ENCODE measurements around the gene FAM222B.
"Not testable (repeated sequence)": the region's sequence is repeated elsewhere in the genome, so short reads cannot be mapped to it uniquely, and the experiment has no call there.

Gene FAM222B

DNA sequence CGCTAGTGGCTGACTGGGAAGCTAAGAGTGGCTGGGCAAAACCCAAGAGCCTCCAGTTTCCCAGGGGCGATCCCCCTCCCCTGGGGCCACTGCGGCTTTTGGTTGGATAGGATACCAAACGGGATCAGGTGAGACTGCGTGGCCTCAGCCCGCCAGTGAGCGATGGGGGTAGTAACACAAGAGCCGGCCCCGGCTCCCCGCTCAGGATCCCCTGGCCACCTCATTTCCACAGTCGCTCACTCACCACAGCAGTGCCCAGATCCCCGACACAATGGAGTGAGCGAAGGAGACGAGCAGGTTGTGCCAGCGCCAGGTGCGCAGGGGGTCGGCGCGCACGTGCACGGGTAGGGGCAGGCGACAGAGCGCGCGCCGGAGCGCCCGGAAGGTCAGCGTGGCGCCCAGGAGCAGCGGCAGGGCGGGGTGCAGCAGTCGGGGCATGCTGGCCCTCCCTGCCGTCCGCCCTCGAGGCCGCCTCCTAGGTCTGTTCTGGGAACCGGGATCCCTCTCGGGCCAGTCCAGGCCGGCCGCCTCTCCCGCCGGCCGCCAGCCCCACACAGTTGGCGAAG is 116.8 kb downstream of the FAM222B start:
- DNase-seq: peak; percentile 59

GRCh38 chr17:28725166-28725659 is 117.4 kb downstream of the FAM222B start:
- DNase-seq: peak; percentile 74

GRCh38 chr17:28724500-28725165 is 118.0 kb downstream of the FAM222B start:
- no peak for DNase-seq

DNA sequence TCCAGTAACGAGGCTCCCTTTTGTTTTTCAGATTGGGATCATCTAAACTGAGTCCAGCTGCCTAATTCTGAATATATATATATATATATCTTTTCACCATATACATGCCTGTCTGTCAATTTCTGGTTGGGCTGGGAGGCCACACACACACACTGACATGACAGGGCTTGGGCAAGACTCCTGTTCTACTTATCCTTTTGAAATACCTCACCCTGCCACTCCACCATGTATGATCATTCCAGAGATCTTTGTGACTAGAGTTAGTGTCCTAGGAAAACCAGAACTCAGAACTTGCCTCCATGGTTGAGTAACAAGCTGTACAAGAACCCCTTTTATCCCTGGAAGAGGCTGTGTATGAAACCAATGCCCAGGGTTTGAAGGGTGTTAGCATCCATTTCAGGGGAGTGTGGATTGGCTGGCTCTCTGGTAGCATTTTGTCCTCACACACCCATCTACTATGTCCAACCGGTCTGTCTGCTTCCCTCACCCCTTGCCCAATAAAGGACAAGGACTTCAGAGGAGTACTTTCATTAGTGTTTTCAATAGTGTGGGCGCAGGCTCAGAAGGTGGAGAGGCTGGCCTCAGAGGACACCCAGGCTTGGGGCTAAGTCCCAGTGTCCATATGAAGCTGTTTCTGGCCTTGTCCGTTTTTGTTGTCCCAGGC is 118.6 kb downstream of the FAM222B start:
- peak; percentile 9 for DNase-seq

GRCh38 chr17:28723159-28723835 is 119.3 kb downstream of the FAM222B start:
- no peak for DNase-seq

DNA sequence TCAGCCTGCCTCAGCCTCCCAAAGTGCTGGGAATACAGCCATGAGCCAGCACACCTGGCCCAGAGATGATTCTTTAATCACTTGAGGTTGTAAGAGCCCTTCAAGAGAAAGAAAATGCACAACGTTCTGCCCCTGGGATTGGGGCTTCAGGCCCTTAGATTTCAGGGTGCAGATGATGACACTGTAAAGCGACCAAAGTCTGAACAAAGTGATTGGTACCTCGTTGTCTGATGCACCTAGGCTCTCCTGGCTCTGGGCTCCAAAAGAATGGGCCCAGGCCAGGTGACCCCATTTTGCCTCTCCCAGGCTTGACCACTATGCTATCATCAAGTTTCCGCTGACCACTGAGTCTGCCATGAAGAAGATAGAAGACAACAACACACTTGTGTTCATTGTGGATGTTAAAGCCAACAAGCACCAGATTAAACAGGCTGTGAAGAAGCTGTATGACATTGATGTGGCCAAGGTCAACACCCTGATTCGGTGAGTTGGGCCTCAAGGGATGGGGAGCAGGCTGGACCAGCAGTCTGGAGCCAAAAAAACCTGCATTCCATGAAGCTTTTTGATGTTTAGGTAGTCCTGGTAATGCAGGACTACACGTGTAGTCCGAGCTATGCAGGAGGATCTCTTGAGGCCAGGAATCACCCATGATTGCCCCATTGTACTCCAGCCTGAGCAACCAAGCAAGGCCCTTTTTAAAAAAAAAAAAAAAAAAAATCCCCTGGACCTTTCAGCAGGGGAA is 120.0 kb downstream of the FAM222B start:
- DNase-seq: no peak

- not testable (repeated sequence) for DNase-seq
These were observed 121.6 kb downstream of the FAM222B start for GRCh38 chr17:28720997-28721329.

DNA sequence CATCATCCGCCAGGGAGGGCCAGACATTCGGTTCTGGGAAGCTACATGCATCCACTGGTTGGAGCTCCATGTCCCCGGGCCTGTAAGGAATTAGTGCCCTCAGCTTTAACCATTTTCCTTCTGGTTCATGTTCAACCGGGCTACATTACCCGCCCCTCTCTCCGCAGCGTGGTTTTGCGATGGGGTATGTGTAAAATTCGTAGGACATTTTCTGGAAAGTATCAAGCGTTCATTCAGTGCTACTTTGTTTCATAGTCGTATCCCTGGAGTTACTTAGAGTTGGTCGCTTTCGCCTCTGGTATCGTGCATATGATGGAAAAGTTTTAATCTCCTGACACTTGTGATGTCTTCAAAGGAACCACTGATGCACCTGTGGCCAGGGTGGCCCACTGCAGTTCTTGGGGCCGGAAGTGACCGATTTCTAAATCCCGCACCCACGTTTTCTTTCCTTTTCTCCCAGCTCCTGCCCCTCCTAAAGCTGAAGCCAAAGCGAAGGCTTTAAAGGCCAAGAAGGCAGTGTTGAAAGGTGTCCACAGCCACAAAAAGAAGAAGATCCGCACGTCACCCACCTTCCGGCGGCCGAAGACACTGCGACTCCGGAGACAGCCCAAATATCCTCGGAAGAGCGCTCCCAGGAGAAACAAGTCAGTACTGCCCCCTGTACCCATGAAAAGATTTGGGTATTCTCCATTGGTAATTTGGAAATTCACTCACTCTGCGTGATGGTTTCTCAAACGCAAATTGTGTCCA is 122.2 kb downstream of the FAM222B start:
- DNase-seq: peak; percentile 18

- no peak for DNase-seq
These were observed 123.6 kb downstream of the FAM222B start for GRCh38 chr17:28719021-28719433.

GRCh38 chr17:28718333-28719020 is 124.1 kb downstream of the FAM222B start:
- DNase-seq: no peak

GRCh38 chr17:28717578-28718332 is 124.8 kb downstream of the FAM222B start, which contains the start of gene RAB34:
Gene RAB34, minus strand, starts transcription at chr17:28717868. Its CDS starts 602 bp downstream, at chr17:28717266.
- DNase-seq: peak; percentile 56

DNA sequence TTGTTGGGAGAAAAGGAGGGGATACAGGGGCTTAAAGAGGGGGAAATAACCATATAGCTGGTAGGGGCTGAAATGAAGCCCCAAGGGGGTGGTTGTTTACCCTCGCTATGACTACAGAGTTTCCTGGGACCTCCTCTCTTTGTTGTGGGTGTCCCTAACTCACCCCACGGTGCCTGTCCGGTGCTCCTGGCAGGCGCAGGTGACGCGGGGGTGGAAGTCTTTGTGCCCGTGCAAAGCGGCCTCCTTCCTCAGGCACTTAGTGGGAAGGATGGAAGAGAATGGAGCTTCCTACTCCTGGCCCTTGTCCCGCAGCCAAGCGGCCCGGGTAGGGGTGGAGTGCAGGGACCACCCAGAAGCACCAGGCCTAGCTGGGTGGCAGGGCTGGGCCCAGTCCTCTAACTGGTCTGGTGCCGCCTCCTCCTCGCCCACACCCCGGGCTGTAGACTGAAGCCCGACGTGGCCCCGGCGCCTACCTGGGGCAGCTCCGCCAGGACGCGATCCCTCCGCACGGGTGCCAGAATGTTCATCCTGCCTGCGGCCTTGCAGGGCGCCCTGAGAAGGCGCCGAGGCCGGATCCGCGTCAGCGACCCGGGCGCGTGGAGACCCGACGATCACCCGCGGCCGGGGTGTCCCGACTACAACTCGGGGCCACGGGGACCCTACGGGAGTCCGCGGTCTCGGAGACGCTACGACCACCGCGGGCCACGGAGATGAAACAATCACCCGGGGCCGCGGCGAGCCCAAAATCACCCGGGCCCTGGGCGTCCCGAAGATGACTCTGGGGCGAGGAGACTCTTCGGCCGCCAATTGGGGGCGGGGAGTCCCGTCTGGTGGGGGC is 125.6 kb downstream of the FAM222B start:
- no peak for DNase-seq

DNA sequence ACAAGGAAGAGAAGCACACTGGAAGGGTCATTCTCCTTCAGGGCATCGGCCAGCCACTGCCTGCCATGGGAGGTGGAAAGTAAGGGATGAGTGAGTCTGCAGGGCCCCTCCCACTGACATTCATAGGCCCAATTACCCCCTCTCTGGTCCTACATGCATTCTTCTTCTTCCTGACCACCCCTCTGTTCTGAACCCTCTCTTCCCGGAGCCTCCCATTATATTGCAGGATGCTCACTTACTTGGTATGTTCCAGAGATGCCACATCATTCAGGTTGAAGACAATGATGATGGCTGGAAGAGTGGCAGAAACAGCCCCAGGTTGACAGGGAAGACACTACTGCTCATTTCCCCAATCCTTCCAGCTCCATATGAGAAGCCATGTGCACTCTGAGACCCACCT is 127.4 kb downstream of the FAM222B start:
- no peak for DNase-seq

DNA sequence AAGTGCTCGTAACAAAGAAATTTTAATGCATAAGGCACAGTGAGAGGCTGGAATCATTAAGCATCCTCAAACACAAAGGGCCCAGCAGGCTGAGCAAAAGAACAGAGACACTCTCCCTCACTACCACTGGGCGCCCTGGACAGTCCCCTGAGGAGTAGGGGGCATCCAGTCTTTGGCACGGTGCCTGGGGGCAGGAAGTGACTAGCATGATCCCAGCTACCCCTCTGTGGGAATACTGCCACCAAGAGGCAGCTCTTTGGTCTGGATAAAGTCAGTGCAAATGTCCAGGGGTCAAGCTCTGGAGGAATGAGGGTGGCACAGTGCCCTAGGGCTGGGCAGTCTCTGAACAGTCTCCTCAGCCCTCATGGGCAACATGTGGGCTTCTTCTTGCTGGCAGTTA is 128.3 kb downstream of the FAM222B start:
- no peak for DNase-seq

DNA sequence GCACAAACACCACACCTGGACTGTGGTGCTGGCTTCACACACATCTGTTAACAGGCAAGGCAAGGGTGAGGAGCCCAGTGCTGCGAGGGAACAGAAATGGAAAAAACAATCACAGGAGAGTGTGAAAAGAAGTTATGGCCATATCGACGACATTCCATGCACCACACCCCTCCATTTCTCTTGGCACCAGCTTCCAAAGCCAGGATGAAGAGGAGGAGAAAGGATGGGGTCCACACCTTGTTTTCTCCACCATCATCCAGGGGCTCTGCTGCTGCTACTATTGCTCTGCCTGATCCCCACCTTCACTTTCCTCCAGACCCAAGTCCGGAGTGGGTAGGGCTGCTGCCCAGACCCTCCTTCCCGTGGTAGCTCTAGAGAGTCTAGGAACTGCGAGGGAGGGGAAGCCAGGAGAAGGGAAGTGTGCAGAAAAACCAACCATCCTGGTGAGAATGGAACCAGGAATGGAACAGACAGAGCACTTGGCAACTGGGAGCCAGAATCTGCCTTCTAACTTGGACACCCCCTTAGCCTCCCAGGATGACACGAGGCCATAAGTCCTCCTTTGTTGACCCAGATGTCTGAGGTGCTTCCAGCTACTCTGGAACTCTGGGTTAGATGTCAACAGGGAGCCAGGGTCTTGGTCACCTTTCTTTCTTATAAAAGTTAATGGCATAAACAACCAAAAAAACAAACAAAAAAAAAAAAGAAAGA is 129.7 kb downstream of the FAM222B start:
- DNase-seq: no peak

DNA sequence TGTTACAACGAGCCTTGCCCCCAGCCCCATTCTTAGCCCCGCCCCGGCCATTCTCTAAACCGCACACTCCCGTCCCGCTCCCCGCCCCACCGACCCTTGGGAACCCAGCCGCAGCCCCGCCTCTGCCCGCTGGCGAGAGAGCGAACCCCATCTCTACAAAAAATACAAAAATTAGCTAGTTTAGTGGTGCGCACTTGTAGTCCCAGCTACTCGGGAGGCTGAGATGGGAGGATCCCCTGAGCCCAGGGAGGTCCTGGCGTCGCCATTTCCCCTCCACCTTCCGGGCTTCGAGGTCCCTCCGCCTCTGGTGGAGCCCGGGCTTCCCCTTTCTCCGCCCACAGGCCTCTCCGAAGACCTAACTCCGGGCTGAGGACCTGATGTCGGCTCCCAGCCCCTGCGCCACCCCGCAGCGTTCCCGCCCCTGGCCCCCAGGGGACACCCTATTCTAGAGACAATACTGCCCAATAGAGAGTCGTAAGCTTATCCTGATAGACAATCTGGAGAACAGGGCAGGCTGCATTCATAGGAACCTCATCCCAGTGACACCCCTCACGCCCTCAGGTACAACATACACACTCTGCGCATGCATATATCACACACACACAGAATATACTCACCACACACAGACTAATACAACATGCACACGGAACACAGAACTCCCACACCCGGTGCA is 130.4 kb downstream of the FAM222B start:
- DNase-seq: peak; percentile 81

- DNase-seq: no peak
These were observed 130.9 kb downstream of the FAM222B start, which contains the start of gene PROCA1 for GRCh38 chr17:28711723-28712031. Gene PROCA1, minus strand, starts transcription at chr17:28711888. Its CDS starts 228 bp downstream, at chr17:28711660.

Data from MV-4-11 (cell line).